GM12873 (cell line): ENCODE data around the gene TGFB1.

Source experiments
- TF ChIP-seq, protein P1 (sequence below): IDR thresholded peaks from 2 replicates; pipeline ENCODE4 v1.5.1; 2012; ENCODE audit warnings: low read depth, mild to moderate bottlenecking, moderate library complexity, low read length, control low read depth; ENCODE audit not compliant: insufficient read depth; ENCODE audit errors: missing control alignments

The TGFB1 gene

DNA sequence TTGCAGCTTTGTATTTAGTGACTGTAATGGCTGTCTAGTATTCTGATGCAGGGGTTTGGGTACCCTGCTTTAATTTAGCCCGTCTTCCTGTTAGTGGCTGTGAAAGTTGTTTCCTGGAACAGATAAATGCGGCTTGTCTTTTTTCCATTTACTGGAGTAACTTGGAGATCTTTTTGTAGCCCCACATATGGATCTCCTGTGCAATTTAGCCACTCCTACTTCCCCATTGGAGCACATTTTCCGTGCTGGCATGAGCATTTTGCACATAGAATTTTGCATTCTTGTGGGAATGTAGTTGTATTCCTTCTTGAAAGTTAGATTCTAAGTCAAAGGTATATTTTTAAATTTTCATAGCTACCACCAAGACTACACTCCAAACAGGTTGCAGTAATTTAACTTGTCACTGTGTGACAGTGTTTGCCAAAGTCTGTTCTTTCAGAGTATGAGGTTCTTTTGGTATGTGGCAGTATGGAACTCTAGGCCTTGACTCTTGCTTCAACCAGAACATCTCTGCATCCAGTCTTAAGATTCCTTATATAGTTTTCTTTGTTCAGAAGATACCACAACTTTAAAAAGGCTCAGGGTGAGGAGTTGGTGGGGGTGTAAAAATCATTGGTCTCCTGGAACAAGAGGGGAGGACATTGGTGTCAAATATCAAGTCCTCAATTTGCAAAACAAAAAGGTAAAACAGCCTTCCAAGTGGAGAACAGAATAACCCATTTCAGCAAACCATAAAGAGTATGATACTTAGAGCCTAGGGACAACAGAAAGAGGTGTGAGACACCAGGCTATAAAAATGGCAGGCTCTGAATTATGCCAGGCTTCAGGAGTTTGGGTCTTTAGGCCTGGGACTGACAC, 64.8 kb downstream of the TGFB1 start:
- TF ChIP-seq, protein P1, sequence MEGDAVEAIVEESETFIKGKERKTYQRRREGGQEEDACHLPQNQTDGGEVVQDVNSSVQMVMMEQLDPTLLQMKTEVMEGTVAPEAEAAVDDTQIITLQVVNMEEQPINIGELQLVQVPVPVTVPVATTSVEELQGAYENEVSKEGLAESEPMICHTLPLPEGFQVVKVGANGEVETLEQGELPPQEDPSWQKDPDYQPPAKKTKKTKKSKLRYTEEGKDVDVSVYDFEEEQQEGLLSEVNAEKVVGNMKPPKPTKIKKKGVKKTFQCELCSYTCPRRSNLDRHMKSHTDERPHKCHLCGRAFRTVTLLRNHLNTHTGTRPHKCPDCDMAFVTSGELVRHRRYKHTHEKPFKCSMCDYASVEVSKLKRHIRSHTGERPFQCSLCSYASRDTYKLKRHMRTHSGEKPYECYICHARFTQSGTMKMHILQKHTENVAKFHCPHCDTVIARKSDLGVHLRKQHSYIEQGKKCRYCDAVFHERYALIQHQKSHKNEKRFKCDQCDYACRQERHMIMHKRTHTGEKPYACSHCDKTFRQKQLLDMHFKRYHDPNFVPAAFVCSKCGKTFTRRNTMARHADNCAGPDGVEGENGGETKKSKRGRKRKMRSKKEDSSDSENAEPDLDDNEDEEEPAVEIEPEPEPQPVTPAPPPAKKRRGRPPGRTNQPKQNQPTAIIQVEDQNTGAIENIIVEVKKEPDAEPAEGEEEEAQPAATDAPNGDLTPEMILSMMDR = no peak
